GM23338 (cell line): Measurements from ENCODE around the gene PPP1R37. TPM values are rescaled to one million over a fixed set of nuclear protein-coding genes. Genes with fewer than 3 reads are reported as not detected.
"Not testable (repeated sequence)": the region's sequence is repeated elsewhere in the genome, so short reads cannot be mapped to it uniquely, and the experiment has no call there.

Source experiments
- ATAC-seq: fragments of 200-7000 bp; cut with Tn5 transposase; 3 replicates; pipeline ENCODE4 v1.9.1; 2020
- DNase-seq: peaks from one replicate; pipeline ENCODE4 v3.0.0-alpha.2; 2015; ENCODE audit warnings: low spot score
- H2AFZ ChIP-seq: fragments of 200-600 bp; sonication (generic); 2 replicates; pipeline ENCODE4 v1.8.0; 2016; ENCODE audit warnings: antibody characterized with exemption, mild to moderate bottlenecking, moderate library complexity
- H3F3A ChIP-seq: fragments of 200-600 bp; sonication (generic); replicated peaks from 2 replicates; pipeline ENCODE4 v1.8.0; 2017; ENCODE audit warnings: antibody characterized with exemption, mixed run types, low read depth
- H3K27ac ChIP-seq: fragments of 200-600 bp; sonication (generic); 2 replicates; pipeline ENCODE4 v1.6.1; 2016; ENCODE audit warnings: low read depth
- H3K27me3 ChIP-seq: fragments of 200-600 bp; sonication (generic); 2 replicates; pipeline ENCODE4 v1.8.0; 2016; ENCODE audit warnings: mild to moderate bottlenecking, mixed run types, moderate library complexity; ENCODE audit not compliant: insufficient read depth
- H3K36me3 ChIP-seq: fragments of 200-600 bp; sonication (generic); 2 replicates; pipeline ENCODE4 v1.8.0; 2016; ENCODE audit warnings: mild to moderate bottlenecking; ENCODE audit not compliant: insufficient read depth
- H3K4me1 ChIP-seq: fragments of 200-600 bp; sonication (generic); 2 replicates; pipeline ENCODE4 v1.8.0; 2016; ENCODE audit warnings: mild to moderate bottlenecking, moderate library complexity; ENCODE audit not compliant: insufficient read depth
- H3K4me2 ChIP-seq: fragments of 200-600 bp; sonication (generic); 2 replicates; pipeline ENCODE4 v1.7.1; 2017; ENCODE audit warnings: mixed run types
- H3K4me3 ChIP-seq: fragments of 200-600 bp; sonication (generic); 2 replicates; pipeline ENCODE4 v1.6.1; 2016; ENCODE audit warnings: mixed run types
- H3K79me2 ChIP-seq: fragments of 200-600 bp; sonication (generic); replicated peaks from 2 replicates; pipeline ENCODE4 v1.8.0; 2017; ENCODE audit warnings: mild to moderate bottlenecking; ENCODE audit not compliant: insufficient read depth
- H3K9me2 ChIP-seq: fragments of 200-600 bp; sonication (generic); 2 replicates; pipeline ENCODE4 v1.8.0; 2017; ENCODE audit not compliant: insufficient read depth
- H4K20me1 ChIP-seq: fragments of 200-600 bp; sonication (generic); replicated peaks from 2 replicates; pipeline ENCODE4 v1.8.0; 2017; ENCODE audit warnings: mild to moderate bottlenecking; ENCODE audit not compliant: insufficient read depth
- H3K27ac Mint-ChIP-seq: 2 replicates; pipeline ENCODE4 v1.8.0; 2020; ENCODE audit warnings: inconsistent platforms, mild to moderate bottlenecking, moderate library complexity, mixed read lengths
- H3K27me3 Mint-ChIP-seq: 3 replicates; pipeline ENCODE4 v1.8.0; 2022; ENCODE audit warnings: low read depth, mild to moderate bottlenecking, moderate library complexity, mixed read lengths, inconsistent platforms; ENCODE audit not compliant: insufficient read depth, poor library complexity
- H3K36me3 Mint-ChIP-seq: 3 replicates; pipeline ENCODE4 v1.8.0; 2021; ENCODE audit warnings: low read depth, mild to moderate bottlenecking, inconsistent platforms, moderate library complexity, mixed read lengths
- H3K4me1 Mint-ChIP-seq: 3 replicates; pipeline ENCODE4 v1.8.0; 2020; ENCODE audit warnings: mild to moderate bottlenecking, inconsistent platforms, mixed read lengths
- H3K4me3 Mint-ChIP-seq: 3 replicates; pipeline ENCODE4 v1.8.0; 2021; ENCODE audit warnings: moderate library complexity, mild to moderate bottlenecking, inconsistent platforms, mixed read lengths
- H3K9me3 Mint-ChIP-seq: 3 replicates; pipeline ENCODE4 v1.8.0; 2020; ENCODE audit warnings: moderate library complexity, mild to moderate bottlenecking, inconsistent platforms, mixed read lengths
- CREB1 ChIP-seq: fragments of 250-450 bp; sonication (Bioruptor Pico); IDR thresholded peaks from 2 replicates; pipeline ENCODE4 v1.5.0; 2020; ENCODE audit warnings: low read depth, mild to moderate bottlenecking, moderate library complexity
- EZH2 ChIP-seq: fragments of 200-600 bp; sonication (generic); IDR thresholded peaks from one replicate; pipeline ENCODE4 v1.8.0; 2017; ENCODE audit warnings: antibody characterized with exemption, mild to moderate bottlenecking, low read depth; ENCODE audit not compliant: unreplicated experiment
- JUNB ChIP-seq: IDR thresholded peaks from one replicate; pipeline ENCODE4 v1.6.1; 2016; ENCODE audit warnings: antibody characterized with exemption; ENCODE audit not compliant: unreplicated experiment
- ZNF331 ChIP-seq: fragments of 250-450 bp; sonication (Bioruptor Pico); IDR thresholded peaks from 2 replicates; pipeline ENCODE4 v1.5.0; 2020; ENCODE audit warnings: low read depth, mild to moderate bottlenecking, moderate library complexity
- polyA plus RNA-seq: library from polyadenylated mRNA; unstranded; fragments of >200 nt; fragmentation: Nextera tagmentation; extraction: Ambion mirVana; gene quantifications from 2 replicates; pipeline ENCODE4 v1.2.1, GENCODE V29; 2016
- total RNA-seq: library from RNA; depleted of rRNA; stranded (reverse); fragments of >200 nt; shearing (Covaris generic); gene quantifications from 2 replicates; pipeline ENCODE4 v1.2.3, GENCODE V29; 2014
- TF ChIP-seq, protein P1 (sequence below): fragments of 250-450 bp; sonication (Bioruptor Pico); IDR thresholded peaks from 2 replicates; pipeline ENCODE4 v1.5.0; 2020; ENCODE audit warnings: mild to moderate bottlenecking, moderate library complexity

The PPP1R37 gene
- total and polyA plus RNA-seq, 2 experiments from 2014 or later, result 6.9 to 47.2 TPM

DNA sequence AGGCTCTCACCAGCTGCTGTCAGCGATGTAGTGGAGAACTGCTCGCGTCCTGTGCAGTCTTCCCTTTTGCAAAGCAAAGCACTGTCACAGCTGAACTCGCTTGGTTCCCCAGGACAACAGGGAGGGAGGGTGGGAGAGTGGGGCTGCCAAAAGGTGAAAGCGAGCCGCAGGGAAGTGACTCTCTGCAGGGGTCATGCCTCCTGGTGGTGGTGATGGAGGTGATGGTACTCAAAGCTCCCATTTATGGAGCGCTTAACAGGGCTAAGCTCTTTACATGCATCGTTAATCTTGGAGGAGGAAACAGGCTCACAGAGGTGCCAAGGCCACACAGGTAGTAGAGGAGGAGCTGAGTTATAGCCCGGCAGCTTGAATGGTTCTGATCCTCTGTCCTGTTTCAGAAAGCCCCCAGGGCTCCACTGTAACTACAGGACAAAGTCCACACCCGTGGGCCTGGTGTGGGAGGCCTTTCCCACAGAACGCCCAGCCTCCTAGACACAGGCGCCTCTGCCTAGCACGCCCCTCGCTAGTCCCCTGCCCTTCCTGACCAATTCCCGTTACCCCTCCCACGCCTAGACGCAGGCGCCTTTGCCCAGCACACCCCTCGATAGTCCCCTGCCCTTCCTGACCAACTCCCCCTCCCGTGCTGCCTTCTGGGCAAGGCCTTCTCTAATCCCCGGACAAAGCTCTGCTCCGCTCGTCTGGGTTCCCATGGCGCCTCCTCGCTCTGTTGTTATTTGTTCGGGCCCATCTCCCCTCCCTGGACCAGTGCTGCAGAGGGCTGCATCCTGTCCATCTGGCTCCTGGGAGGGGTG lies 10.7 kb downstream of the PPP1R37 start (continued):
- TF ChIP-seq, protein P1, sequence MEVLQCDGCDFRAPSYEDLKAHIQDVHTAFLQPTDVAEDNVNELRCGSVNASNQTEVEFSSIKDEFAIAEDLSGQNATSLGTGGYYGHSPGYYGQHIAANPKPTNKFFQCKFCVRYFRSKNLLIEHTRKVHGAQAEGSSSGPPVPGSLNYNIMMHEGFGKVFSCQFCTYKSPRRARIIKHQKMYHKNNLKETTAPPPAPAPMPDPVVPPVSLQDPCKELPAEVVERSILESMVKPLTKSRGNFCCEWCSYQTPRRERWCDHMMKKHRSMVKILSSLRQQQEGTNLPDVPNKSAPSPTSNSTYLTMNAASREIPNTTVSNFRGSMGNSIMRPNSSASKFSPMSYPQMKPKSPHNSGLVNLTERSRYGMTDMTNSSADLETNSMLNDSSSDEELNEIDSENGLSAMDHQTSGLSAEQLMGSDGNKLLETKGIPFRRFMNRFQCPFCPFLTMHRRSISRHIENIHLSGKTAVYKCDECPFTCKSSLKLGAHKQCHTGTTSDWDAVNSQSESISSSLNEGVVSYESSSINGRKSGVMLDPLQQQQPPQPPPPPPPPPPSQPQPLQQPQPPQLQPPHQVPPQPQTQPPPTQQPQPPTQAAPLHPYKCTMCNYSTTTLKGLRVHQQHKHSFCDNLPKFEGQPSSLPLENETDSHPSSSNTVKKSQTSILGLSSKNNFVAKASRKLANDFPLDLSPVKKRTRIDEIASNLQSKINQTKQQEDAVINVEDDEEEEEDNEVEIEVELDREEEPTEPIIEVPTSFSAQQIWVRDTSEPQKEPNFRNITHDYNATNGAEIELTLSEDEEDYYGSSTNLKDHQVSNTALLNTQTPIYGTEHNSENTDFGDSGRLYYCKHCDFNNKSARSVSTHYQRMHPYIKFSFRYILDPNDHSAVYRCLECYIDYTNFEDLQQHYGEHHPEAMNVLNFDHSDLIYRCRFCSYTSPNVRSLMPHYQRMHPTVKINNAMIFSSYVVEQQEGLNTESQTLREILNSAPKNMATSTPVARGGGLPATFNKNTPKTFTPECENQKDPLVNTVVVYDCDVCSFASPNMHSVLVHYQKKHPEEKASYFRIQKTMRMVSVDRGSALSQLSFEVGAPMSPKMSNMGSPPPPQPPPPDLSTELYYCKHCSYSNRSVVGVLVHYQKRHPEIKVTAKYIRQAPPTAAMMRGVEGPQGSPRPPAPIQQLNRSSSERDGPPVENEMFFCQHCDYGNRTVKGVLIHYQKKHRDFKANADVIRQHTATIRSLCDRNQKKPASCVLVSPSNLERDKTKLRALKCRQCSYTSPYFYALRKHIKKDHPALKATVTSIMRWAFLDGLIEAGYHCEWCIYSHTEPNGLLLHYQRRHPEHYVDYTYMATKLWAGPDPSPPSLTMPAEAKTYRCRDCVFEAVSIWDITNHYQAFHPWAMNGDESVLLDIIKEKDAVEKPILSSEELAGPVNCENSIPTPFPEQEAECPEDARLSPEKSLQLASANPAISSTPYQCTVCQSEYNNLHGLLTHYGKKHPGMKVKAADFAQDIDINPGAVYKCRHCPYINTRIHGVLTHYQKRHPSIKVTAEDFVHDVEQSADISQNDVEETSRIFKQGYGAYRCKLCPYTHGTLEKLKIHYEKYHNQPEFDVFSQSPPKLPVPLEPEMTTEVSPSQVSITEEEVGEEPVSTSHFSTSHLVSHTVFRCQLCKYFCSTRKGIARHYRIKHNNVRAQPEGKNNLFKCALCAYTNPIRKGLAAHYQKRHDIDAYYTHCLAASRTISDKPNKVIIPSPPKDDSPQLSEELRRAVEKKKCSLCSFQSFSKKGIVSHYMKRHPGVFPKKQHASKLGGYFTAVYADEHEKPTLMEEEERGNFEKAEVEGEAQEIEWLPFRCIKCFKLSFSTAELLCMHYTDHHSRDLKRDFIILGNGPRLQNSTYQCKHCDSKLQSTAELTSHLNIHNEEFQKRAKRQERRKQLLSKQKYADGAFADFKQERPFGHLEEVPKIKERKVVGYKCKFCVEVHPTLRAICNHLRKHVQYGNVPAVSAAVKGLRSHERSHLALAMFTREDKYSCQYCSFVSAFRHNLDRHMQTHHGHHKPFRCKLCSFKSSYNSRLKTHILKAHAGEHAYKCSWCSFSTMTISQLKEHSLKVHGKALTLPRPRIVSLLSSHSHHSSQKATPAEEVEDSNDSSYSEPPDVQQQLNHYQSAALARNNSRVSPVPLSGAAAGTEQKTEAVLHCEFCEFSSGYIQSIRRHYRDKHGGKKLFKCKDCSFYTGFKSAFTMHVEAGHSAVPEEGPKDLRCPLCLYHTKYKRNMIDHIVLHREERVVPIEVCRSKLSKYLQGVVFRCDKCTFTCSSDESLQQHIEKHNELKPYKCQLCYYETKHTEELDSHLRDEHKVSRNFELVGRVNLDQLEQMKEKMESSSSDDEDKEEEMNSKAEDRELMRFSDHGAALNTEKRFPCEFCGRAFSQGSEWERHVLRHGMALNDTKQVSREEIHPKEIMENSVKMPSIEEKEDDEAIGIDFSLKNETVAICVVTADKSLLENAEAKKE (CRISPR knock-in tag), result no peak
- no peak for TF ChIP-seq JUNB

DNA sequence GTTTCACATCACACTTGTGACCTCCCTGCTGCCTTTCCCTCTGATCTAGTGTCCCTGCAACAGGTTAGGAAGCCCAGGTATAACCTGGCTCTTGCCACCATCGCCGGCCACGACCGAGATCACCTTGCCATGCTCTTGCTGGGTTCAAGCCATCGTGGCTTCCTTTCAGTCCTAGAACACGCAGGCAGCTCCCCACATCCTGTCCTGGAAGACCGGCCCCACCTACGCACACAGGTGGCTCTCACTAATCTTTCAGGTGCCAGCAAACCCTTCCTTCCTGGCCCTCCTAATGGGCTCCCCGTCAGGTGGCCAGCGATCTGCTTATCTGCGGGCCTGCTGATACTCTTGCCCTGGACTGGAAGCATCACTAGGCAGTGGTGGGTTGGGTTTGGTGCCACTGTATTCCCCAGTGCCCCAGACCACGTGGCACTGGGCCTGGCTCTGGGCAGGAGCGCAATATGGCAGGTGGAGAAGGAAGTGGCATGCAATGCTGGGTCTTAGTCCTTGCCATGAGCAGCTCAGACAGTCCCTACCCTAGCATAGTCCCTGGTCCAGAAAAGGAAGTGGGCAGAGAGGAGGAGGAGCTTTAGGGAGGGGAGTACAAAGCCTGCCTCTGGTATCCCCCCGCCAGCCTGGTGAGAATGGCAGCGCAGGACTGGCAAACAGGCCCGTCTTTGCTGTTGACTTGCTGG lies 11.8 kb downstream of the PPP1R37 start:
- Mint-ChIP-seq H3K4me3 (no peak overlapping the region; the same call in 2 of the 3 replicates), H3K27ac (no peak overlapping the region)

DNA sequence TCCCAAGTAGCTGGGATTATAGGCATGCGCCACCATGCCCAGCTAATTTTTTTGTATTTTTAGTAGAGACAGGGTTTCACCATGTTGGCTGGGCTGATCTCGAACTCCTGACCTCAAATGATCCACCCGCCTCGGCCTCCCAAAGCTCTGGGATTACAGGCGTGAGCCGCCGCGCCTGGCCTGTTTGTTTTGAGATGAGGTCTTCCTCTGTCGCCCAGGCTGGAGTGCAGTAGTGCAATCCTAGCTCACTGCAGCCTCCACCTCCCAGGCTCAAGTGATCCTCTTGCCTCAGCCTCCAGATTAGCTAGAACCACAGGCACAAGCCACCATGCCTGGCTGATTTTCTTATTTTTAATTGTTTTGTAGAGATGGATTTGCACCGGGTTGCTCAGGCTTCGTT lies 13.4 kb downstream of the PPP1R37 start:
- H3K9me2 ChIP-seq, H3K27ac Mint-ChIP-seq, H3K27me3 Mint-ChIP-seq, H3F3A ChIP-seq, H2AFZ ChIP-seq, H3K4me3 ChIP-seq, H3K27me3 ChIP-seq, H3K4me1 ChIP-seq, H3K4me3 Mint-ChIP-seq, H3K36me3 ChIP-seq, H3K9me3 Mint-ChIP-seq, H3K27ac ChIP-seq, DNase-seq, H3K4me2 ChIP-seq, H3K36me3 Mint-ChIP-seq, ATAC-seq: not testable (repeated sequence)
- peaks cover 48% of the 10 kb centered on the region for H4K20me1 ChIP-seq
- peaks cover 94% of the 10 kb centered on the region for H3K79me2 ChIP-seq
- peaks cover 29% of the 10 kb centered on the region for H3K4me1 Mint-ChIP-seq

More for the DNA sequence above, 11.8 kb downstream of the PPP1R37 start:
- Histone ChIP-seq H3K36me3 (no peaks in the 10 kb centered on the region), H3K9me2 (no peaks in the 10 kb centered on the region), H2AFZ (no peak overlapping the region), H4K20me1 (peaks cover 57% of the 10 kb centered on the region), H3K79me2 (peaks cover 95% of the 10 kb centered on the region), H3F3A (no peaks in the 10 kb centered on the region), H3K4me2 (no peak overlapping the region), H3K4me1 (peaks cover 5% of the 10 kb centered on the region; the same call in 1 of the 2 replicates), H3K4me3 (no peak overlapping the region), H3K27me3 (no peaks in the 10 kb centered on the region), H3K27ac (no peak overlapping the region)
- Mint-ChIP-seq H3K36me3 (peaks cover 4% of the 10 kb centered on the region; the same call in 2 of the 3 replicates), H3K27me3 (peaks cover 4% of the 10 kb centered on the region), H3K9me3 (no peaks in the 10 kb centered on the region), H3K4me1 (peaks cover 41% of the 10 kb centered on the region)
- TF ChIP-seq EZH2 (no peak), ZNF331 (CRISPR knock-in tag) (no peak), CREB1 (no peak)
- DNase-seq (no peak), ATAC-seq (no peak)
